Subcutaneous abdominal adipose tissue (tissue), 5 donors: Measurements from ENCODE around the gene RTN4R.
A peak's percentile ranks its signal among the peaks of the same experiment; 100 is the strongest.

Experiments
- H3K27ac ChIP-seq: one replicate; pipeline ENCODE4 v1.7.0; 2013; ENCODE audit warnings: low read depth, mild to moderate bottlenecking, inconsistent platforms, low read length, moderate library complexity
- H3K27me3 ChIP-seq, 5 donors: one replicate each; pipeline ENCODE4 v1.7.0; 2013; ENCODE audit warnings: low read length in 5 of 5, inconsistent platforms in 1 of 5; ENCODE audit not compliant: control insufficient read depth in 5 of 5, insufficient read depth in 4 of 5
- H3K36me3 ChIP-seq, 5 donors: one replicate each; pipeline ENCODE4 v1.7.0; 2013; ENCODE audit warnings: low read length in 5 of 5; ENCODE audit not compliant: control insufficient read depth in 5 of 5, insufficient read depth in 5 of 5
- H3K4me1 ChIP-seq, 5 donors: one replicate each; pipeline ENCODE4 v1.7.0; 2013; ENCODE audit warnings: low read length in 5 of 5, mild to moderate bottlenecking in 3 of 5, moderate library complexity in 1 of 5; ENCODE audit not compliant: control insufficient read depth in 5 of 5, insufficient read depth in 5 of 5
- H3K4me3 ChIP-seq, 5 donors: one replicate each; pipeline ENCODE4 v1.7.0; 2013; ENCODE audit warnings: low read length in 5 of 5, low read depth in 1 of 5
- H3K9ac ChIP-seq, 5 donors: one replicate each; pipeline ENCODE4 v1.7.0; 2013; ENCODE audit warnings: low read length in 5 of 5, mild to moderate bottlenecking in 4 of 5, moderate library complexity in 3 of 5
- H3K9me3 ChIP-seq, 5 donors: one replicate each; pipeline ENCODE4 v1.7.0; 2013; ENCODE audit warnings: low read length in 5 of 5; ENCODE audit not compliant: control insufficient read depth in 5 of 5
- donor health status: healthy.
- donor health status: healthy.
- donor health status: healthy.
- donor health status: healthy.
- donor health status: healthy.

RTN4R gene

DNA sequence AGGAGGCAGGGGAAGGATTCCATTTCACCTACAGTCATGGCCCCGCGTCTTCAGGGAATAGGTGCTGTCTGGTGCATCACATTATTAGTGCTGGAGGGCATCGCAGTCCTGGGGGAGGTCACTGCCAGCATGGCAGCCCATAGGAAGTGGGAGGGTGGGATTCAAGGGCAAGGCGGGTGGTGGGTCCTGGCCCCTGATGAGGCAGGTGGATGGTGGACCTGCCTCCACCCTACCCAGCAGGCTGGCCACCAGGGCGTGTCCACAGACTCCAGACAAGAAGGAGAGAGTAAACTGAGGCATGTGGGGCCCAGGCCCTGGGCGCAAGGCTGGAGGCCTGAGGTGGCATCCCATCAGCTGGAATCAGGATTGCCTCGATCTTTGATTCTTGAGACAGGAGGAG is 53.3 kb downstream of the RTN4R start:
- peaks cover 0 to 15% (median 10%) of the 10 kb centered on the region in 5 donors for H3K27me3 ChIP-seq
- H3K27ac ChIP-seq = no peak overlapping the region
- peaks cover 0 to 15% (median 10%) of the 10 kb centered on the region in 5 donors for H3K4me1 ChIP-seq
- no peak overlapping the region for H3K4me3 ChIP-seq
- no peak overlapping the region for H3K9ac ChIP-seq
- peaks cover 0 to 4% (median 3%) of the 10 kb centered on the region in 5 donors for H3K9me3 ChIP-seq
- no peaks in the 10 kb centered on the region for H3K36me3 ChIP-seq

- H3K27ac ChIP-seq = no peak overlapping the region
- H3K4me1 ChIP-seq = peaks cover 0 to 15% (median 10%) of the 10 kb centered on the region in 5 donors
- no peaks in the 10 kb centered on the region for H3K36me3 ChIP-seq
- peaks cover 0 to 15% (median 10%) of the 10 kb centered on the region in 5 donors for H3K27me3 ChIP-seq
- H3K9me3 ChIP-seq = no peaks in the 10 kb centered on the region
- no peak overlapping the region for H3K9ac ChIP-seq
- no peak overlapping the region for H3K4me3 ChIP-seq
Observed at GRCh38 chr22:20213833-20214708, 54.0 kb downstream of the RTN4R start.

DNA sequence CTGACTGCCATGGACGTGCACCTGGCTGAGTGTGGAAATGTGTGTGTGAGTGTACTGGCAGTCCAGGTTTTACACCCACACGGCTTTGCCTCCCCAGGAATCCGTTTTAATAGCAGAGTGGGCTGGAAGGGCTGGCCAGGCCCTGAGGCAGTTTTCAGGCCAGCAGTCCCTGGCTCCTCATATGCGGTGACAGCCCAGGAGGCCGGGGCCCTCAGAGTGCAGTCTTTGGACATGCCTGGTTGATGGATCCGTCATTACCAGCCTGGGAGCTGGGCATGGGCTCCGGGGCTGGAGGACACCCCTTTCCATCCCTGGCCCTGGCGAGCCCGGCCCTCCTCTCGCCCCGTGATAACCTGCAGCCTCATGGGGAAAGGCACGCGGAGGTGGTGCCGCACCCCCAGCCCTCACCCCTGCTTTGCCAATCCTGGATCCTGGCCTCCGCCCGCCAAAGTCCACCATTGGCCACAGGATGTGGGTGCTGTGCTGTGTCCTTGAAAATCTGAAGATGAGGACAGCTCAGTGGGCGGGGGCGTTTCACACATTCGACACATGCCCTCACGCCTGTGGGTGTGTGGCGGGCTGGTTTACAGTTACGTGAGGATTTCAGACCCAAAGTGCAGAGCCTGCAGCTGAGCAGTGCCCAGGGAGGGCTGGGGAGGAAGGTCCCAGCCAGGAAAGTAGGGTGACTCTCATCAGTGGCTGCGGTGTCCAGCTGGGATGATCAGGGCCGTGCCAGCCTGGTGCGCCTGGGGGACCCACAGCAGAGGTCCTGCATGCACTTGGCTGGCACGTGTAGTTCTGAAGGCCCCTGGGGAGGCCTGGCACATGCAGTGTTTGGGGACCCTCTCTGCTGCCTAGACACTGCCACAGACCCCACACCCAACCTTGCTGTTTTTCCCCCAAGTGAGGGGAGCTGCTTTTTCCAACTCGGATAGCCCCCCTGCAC is 55.1 kb downstream of the RTN4R start:
- peaks cover 0 to 15% (median 10%) of the 10 kb centered on the region in 5 donors for H3K4me1 ChIP-seq
- no peaks in the 10 kb centered on the region for H3K36me3 ChIP-seq
- H3K9ac ChIP-seq = no peak overlapping the region
- H3K9me3 ChIP-seq = no peaks in the 10 kb centered on the region
- peaks cover 0 to 15% (median 10%) of the 10 kb centered on the region in 5 donors for H3K27me3 ChIP-seq
- no peak overlapping the region for H3K4me3 ChIP-seq
- H3K27ac ChIP-seq = no peak overlapping the region

- Histone ChIP-seq H3K36me3 (no peaks in the 10 kb centered on the region), H3K9ac (no peak overlapping the region), H3K4me1 (peaks cover 0 to 21% (median 13%) of the 10 kb centered on the region in 5 donors), H3K9me3 (no peaks in the 10 kb centered on the region), H3K4me3 (no peak overlapping the region), H3K27me3 (peaks cover 0 to 17% (median 10%) of the 10 kb centered on the region in 5 donors), H3K27ac (no peak overlapping the region)
Observed at GRCh38 chr22:20211997-20212753, 55.9 kb downstream of the RTN4R start.

DNA sequence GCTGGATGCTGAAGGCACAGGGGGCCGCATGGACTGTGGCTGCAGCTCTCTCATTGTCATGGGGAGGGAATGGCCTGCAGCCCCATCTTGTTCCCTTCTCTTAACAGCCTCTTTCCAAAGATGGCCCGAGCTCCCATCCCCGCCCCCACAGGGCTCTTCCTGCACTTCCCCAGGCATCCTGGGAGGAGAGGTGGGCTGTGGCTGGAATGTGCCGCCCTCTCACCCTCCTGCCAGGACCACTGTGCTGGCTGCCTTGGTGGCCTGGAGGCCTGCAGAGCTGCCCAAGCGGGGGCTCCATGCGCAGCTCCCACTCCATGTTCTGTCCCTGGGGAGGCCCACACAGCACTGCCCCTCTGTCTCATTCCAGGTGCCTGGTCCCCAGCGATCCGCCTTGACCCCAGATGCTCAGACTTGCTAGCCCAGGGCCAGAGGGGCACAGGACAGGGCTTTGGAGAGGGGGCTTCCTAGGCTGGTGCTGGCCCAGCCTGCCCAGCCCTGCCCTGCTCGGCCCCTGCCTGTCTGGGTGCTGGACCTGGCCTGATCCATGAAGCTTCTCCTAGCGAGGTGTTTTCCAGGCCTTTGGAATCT is 56.6 kb downstream of the RTN4R start:
- Histone ChIP-seq H3K9ac (no peak overlapping the region), H3K4me1 (peaks cover 0 to 28% (median 19%) of the 10 kb centered on the region in 5 donors), H3K27me3 (peaks cover 0 to 17% (median 10%) of the 10 kb centered on the region in 5 donors), H3K36me3 (no peaks in the 10 kb centered on the region), H3K4me3 (no peak overlapping the region), H3K9me3 (no peaks in the 10 kb centered on the region), H3K27ac (no peak overlapping the region)

- H3K36me3 ChIP-seq = no peaks in the 10 kb centered on the region
- H3K27me3 ChIP-seq = peaks cover 0 to 17% (median 10%) of the 10 kb centered on the region in 5 donors
- H3K9me3 ChIP-seq = no peaks in the 10 kb centered on the region
- H3K4me1 ChIP-seq = peaks cover 0 to 37% (median 22%) of the 10 kb centered on the region in 5 donors
- H3K9ac ChIP-seq = no peak overlapping the region
- H3K27ac ChIP-seq = no peak overlapping the region
- no peak overlapping the region for H3K4me3 ChIP-seq
Observed at GRCh38 chr22:20210473-20211059, 57.6 kb downstream of the RTN4R start.

- H3K27me3 ChIP-seq = peaks cover 0 to 17% (median 10%) of the 10 kb centered on the region in 5 donors
- H3K9me3 ChIP-seq = no peaks in the 10 kb centered on the region
- no peak overlapping the region for H3K27ac ChIP-seq
- H3K4me1 ChIP-seq = peaks cover 0 to 45% (median 22%) of the 10 kb centered on the region in 5 donors
- H3K9ac ChIP-seq = no peak overlapping the region
- no peaks in the 10 kb centered on the region for H3K36me3 ChIP-seq
- no peak overlapping the region for H3K4me3 ChIP-seq
Observed at GRCh38 chr22:20209761-20210250, 58.3 kb downstream of the RTN4R start.

- H3K36me3 ChIP-seq = no peaks in the 10 kb centered on the region
- H3K27ac ChIP-seq = no peak overlapping the region
- H3K9ac ChIP-seq = peak overlapping the region in 1 of 5 donors; percentile 43
- H3K27me3 ChIP-seq = peaks cover 0 to 20% (median 7%) of the 10 kb centered on the region in 5 donors
- no peak overlapping the region for H3K4me3 ChIP-seq
- no peaks in the 10 kb centered on the region for H3K9me3 ChIP-seq
- peaks cover 2 to 55% (median 29%) of the 10 kb centered on the region in 5 donors for H3K4me1 ChIP-seq
Observed at GRCh38 chr22:20208713-20209310, 59.3 kb downstream of the RTN4R start.
